ENCODE measurements around the gene RFX8.

The RFX8 gene

GRCh38 chr2:101349893-101350662 lies 124.8 kb downstream of the RFX8 start:
- DNase-seq (ENCODE audit: low spot score), result no peak

GRCh38 chr2:101348883-101349282 lies 126.0 kb downstream of the RFX8 start:
- no peak for DNase-seq (ENCODE audit: low spot score)
